GM12874 (cell line): Measurements from ENCODE around the gene UBE2G1.

Experiments used
- TF ChIP-seq, protein P1 (sequence below): IDR thresholded peaks from 2 replicates; pipeline ENCODE4 v1.5.1; 2011; ENCODE audit warnings: low read depth, mild to moderate bottlenecking, control low read depth, low read length, moderate library complexity; ENCODE audit not compliant: insufficient read depth

Gene UBE2G1

DNA sequence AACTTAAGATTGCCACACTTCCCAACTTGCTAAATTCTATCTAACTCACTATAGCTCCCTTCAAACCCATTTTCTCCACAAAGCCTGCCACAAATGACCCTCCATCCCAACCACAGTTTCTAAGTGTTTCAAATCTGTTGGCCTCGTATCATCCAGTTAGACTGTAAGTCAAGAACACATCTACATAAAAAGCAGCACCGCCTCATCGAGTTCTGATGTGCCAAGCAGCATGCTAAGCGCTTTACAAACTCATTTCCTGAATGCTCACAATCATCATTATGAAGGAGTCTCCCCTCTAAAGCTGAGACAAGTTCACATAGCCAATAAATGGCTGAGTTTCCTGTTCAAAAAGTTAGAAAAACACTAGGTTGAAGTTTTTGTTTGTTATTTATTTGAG, 93.5 kb downstream of the UBE2G1 start:
- TF ChIP-seq, protein P1, sequence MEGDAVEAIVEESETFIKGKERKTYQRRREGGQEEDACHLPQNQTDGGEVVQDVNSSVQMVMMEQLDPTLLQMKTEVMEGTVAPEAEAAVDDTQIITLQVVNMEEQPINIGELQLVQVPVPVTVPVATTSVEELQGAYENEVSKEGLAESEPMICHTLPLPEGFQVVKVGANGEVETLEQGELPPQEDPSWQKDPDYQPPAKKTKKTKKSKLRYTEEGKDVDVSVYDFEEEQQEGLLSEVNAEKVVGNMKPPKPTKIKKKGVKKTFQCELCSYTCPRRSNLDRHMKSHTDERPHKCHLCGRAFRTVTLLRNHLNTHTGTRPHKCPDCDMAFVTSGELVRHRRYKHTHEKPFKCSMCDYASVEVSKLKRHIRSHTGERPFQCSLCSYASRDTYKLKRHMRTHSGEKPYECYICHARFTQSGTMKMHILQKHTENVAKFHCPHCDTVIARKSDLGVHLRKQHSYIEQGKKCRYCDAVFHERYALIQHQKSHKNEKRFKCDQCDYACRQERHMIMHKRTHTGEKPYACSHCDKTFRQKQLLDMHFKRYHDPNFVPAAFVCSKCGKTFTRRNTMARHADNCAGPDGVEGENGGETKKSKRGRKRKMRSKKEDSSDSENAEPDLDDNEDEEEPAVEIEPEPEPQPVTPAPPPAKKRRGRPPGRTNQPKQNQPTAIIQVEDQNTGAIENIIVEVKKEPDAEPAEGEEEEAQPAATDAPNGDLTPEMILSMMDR: no peak

DNA sequence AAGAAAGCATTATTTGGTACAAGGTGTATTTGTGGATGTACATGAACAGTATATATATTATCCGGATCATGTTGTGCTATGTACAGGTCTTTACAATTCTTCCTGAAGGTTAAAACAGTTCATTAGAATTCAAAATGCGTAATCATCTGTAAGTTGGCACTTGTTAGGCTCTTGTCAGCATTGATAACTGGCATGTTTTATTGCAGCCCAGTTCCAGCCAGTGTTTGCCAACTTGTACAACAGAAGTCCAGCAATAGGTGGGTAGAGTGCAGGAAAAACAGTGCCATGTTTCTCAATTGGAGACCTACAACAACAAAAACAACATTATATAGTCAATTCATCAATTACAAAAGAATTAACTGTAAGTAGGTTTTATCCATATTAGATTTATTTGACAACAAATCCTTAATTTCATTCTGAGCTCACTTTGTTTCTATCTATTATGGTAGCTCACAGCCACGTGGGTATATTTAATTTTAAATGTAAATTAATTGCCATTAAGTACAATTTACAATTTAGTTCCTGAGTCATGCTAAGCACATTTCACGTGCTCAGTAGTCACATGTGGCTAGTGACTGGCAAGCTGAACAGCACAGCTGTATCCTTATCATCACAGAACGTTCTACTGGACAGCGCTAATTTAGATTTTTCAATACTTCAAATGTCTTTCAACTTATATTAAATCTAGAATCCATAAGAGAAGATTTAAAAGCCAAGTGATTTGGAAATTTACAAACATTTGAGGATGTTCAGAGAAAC, 94.1 kb downstream of the UBE2G1 start:
- TF ChIP-seq, protein P1: no peak

DNA sequence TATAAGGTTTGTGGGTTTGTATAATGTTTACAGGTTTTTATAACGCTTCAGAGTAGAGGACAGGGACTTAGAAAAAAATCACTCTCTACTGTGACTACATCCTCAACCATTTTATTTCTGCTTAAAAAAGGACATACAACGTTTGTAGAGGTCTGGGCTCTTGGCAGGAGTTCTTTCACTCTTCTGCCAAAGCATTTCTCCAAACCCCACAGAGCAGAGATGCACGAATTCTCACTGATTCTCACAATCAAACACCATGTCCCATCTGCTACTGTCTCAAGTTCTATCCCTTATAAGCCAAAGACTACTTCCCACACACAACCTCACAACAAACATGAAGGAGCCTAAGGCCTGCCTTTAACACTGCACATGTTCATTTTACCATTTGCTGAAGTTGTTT, 95.7 kb downstream of the UBE2G1 start:
- TF ChIP-seq, protein P1: no peak

DNA sequence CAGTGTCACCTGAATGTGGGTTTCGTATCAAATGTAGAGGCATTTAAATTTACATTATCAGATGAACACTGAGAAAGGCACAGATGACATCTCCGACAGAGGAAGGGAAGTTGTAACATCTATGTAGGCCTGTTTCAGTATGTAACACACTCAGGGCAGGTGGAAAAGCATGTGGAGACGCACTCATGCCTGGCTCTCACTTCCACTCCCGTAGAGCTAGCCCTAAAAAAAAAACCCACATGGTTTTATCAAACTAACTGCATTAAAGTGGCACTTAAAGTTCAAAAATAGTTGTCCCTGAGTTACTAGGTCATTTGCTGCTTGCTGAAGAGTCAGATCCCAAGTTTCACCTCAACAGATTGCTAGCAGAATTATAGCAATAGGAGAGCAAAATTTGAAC, 96.6 kb downstream of the UBE2G1 start:
- TF ChIP-seq, protein P1: no peak

DNA sequence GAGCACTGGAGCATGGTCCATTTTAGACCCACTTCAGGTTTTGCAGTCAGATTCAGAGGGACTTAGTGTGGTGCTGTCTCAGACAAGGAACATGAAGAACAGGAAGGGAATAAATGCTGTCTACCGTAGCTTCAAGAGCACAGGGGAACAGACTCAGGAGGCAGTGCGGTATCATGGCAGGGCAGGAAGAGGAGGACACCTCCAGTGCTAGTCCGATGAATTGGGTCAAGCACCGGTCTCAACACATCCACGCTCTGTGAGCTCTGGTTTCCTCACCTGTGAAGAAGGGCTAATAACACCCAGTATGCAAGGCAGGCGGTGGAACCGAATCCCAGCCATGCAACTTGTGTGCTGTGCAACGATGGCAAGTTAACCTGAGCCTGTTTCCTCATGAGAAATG, 99.1 kb downstream of the UBE2G1 start:
- TF ChIP-seq, protein P1: no peak

DNA sequence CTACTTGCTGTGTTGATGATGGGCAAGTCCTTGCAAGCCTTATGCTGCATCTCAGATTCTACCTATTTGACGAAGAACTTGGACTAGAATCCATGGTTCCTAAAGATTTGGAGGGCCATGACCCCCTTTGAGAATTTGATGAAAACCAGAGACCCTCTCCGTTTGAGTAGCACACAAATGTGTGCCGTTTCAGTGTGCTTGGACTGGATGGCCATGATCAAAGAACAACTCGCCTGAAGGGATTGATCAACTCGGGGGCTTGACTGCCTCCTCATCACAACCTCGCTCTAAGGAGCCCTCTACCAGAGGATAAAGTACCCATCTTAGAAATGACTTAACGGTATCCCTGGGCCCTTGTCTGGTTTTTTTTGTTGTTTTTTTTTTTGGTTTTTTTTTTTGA, 99.9 kb downstream of the UBE2G1 start:
- TF ChIP-seq, protein P1: no peak

DNA sequence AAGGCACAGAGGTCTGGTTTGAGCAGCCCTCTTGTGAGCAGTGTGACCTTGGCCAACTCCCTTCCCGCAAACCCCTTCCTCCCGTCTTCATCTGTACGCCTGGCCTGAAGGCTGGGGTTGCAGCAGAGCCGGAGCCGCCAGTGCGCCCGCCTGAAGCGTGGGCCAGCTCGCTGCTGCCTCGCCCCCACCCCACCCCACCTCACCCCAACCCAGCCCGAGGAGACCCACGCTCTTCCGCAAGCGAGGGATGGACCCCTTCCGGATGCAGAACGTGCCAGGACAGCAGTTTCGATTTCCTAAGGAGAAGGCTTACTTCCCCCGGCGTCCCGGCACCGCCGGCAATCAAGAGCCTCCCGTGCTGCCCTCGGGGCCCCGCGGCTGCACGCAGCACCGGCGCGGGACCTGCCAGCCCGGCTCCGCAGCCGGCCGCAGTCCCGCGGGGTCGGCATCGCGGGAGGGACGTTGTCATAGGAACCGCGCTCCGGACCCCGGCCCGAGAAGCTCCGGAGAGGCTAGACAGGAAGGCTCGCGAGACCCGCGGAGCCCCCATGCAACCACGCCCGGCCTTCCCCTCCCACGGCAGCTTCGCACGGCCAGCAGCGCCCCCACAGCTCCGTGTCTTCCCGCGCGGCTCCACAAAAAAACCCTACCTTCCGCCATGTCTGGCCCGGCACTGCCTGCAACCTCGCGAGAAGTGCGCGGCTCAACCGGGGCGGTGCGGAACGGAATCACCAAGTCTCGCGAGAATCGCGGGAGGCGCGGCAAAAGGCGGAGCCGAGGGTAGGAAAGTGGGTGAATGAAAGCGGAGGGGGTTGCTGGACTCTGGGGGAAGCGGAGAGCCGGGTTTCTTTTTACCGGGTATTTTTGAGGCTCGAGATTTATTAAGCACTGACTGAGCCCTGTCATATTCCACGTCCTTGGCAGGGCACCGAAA, 102.9 kb downstream of the UBE2G1 start, which contains the start of gene ANKFY1:
TSS of gene ANKFY1 (minus strand) at position 698 of the 934 bp plus-strand sequence. CDS start at position 660, 38 bp downstream.
- TF ChIP-seq, protein P1: no peak
